ENCODE measurements around the gene ARHGEF3. TPM values are rescaled to one million over a fixed set of nuclear protein-coding genes. Genes with fewer than 3 reads are reported as not detected.

The ARHGEF3 gene
- total RNA-seq, 1 experiment from 2014 or later: 1.3 TPM

GRCh38 chr3:56769116-56769707 is 32.5 kb downstream of the ARHGEF3 start:
- CTCF ChIA-PET: no interaction called here
- Histone ChIP-seq H3K4me1 (ENCODE audit: insufficient read depth, low read length, poor library complexity, severe bottlenecking) (no peaks in the 10 kb centered on the region), H3K9me3 (ENCODE audit: low read depth, low read length, poor library complexity, severe bottlenecking) (no peaks in the 10 kb centered on the region), H3K4me3 (ENCODE audit: low read depth, low read length, poor library complexity, severe bottlenecking) (no peak overlapping the region), H3K36me3 (ENCODE audit: insufficient read depth, low read length, poor library complexity, severe bottlenecking) (no peaks in the 10 kb centered on the region), H3K27ac (ENCODE audit: low read depth, low read length, poor library complexity, severe bottlenecking) (no peak overlapping the region), H3K27me3 (replicated peaks; ENCODE audit: insufficient read depth, low read depth, low read length, poor library complexity) (no peaks in the 10 kb centered on the region)
- POLR2A ChIA-PET (ENCODE audit: low non-redundant PET): no interaction called here
- intact Hi-C loops (cut with micrococcal nuclease; ENCODE audit: unreplicated experiment): no loop called here
- TF ChIP-seq, protein P1, sequence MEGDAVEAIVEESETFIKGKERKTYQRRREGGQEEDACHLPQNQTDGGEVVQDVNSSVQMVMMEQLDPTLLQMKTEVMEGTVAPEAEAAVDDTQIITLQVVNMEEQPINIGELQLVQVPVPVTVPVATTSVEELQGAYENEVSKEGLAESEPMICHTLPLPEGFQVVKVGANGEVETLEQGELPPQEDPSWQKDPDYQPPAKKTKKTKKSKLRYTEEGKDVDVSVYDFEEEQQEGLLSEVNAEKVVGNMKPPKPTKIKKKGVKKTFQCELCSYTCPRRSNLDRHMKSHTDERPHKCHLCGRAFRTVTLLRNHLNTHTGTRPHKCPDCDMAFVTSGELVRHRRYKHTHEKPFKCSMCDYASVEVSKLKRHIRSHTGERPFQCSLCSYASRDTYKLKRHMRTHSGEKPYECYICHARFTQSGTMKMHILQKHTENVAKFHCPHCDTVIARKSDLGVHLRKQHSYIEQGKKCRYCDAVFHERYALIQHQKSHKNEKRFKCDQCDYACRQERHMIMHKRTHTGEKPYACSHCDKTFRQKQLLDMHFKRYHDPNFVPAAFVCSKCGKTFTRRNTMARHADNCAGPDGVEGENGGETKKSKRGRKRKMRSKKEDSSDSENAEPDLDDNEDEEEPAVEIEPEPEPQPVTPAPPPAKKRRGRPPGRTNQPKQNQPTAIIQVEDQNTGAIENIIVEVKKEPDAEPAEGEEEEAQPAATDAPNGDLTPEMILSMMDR (conservative IDR thresholded peaks at IDR 0.05; ENCODE audit: low read depth, low read length): no peak
- no peak for TF ChIP-seq EZH2 (IDR thresholded peaks at IDR 0.05; ENCODE audit: borderline replicate concordance, low read depth, low read length, poor library complexity, severe bottlenecking)
- no peak for DNase-seq (ENCODE audit: low spot score)
- no TSS peak for BruUV-seq (replicated peaks)

- POLR2A ChIA-PET (ENCODE audit: low non-redundant PET): no interaction called here
- Histone ChIP-seq H3K27me3 (replicated peaks; ENCODE audit: insufficient read depth, low read depth, low read length, poor library complexity) (no peaks in the 10 kb centered on the region), H3K9me3 (ENCODE audit: low read depth, low read length, poor library complexity, severe bottlenecking) (no peaks in the 10 kb centered on the region), H3K4me1 (ENCODE audit: insufficient read depth, low read length, poor library complexity, severe bottlenecking) (no peaks in the 10 kb centered on the region), H3K27ac (ENCODE audit: low read depth, low read length, poor library complexity, severe bottlenecking) (no peak overlapping the region), H3K36me3 (ENCODE audit: insufficient read depth, low read length, poor library complexity, severe bottlenecking) (no peaks in the 10 kb centered on the region), H3K4me3 (ENCODE audit: low read depth, low read length, poor library complexity, severe bottlenecking) (no peak overlapping the region)
- intact Hi-C loops (cut with micrococcal nuclease; ENCODE audit: unreplicated experiment): no loop called here
- BruUV-seq (replicated peaks): no TSS peak
- no peak for DNase-seq (ENCODE audit: low spot score)
- CTCF ChIA-PET: no interaction called here
- TF ChIP-seq, protein P1 (conservative IDR thresholded peaks at IDR 0.05; ENCODE audit: low read depth, low read length): no peak
- TF ChIP-seq EZH2 (IDR thresholded peaks at IDR 0.05; ENCODE audit: borderline replicate concordance, low read depth, low read length, poor library complexity, severe bottlenecking): no peak
Measured at GRCh38 chr3:56764904-56765547, 36.7 kb downstream of the ARHGEF3 start.

GRCh38 chr3:56764184-56764583 is 37.6 kb downstream of the ARHGEF3 start:
- BruUV-seq (replicated peaks): no TSS peak
- Histone ChIP-seq H3K36me3 (ENCODE audit: insufficient read depth, low read length, poor library complexity, severe bottlenecking) (no peaks in the 10 kb centered on the region), H3K27me3 (replicated peaks; ENCODE audit: insufficient read depth, low read depth, low read length, poor library complexity) (no peaks in the 10 kb centered on the region), H3K9me3 (ENCODE audit: low read depth, low read length, poor library complexity, severe bottlenecking) (no peaks in the 10 kb centered on the region), H3K27ac (ENCODE audit: low read depth, low read length, poor library complexity, severe bottlenecking) (no peak overlapping the region), H3K4me1 (ENCODE audit: insufficient read depth, low read length, poor library complexity, severe bottlenecking) (no peaks in the 10 kb centered on the region), H3K4me3 (ENCODE audit: low read depth, low read length, poor library complexity, severe bottlenecking) (no peak overlapping the region)
- DNase-seq (ENCODE audit: low spot score): no peak
- POLR2A ChIA-PET (ENCODE audit: low non-redundant PET): no interaction called here
- CTCF ChIA-PET: no interaction called here
- intact Hi-C loops (cut with micrococcal nuclease; ENCODE audit: unreplicated experiment): no loop called here
- TF ChIP-seq, protein P1 (conservative IDR thresholded peaks at IDR 0.05; ENCODE audit: low read depth, low read length): no peak
- TF ChIP-seq EZH2 (IDR thresholded peaks at IDR 0.05; ENCODE audit: borderline replicate concordance, low read depth, low read length, poor library complexity, severe bottlenecking): no peak

Measured in A673 (cell line).